Suppressor macrophage (primary cell): ENCODE results near the gene RIPK4.

Source experiments
- DNase-seq, 4 experiments: peaks; one replicate each; pipeline ENCODE4 v3.0.0-alpha.2; 2020 to 2022

The RIPK4 gene

GRCh38 chr21:41753006-41753898, 13.6 kb downstream of the RIPK4 start:
- no peak for DNase-seq

GRCh38 chr21:41752231-41752681, 14.6 kb downstream of the RIPK4 start:
- DNase-seq, result peak in 2 of 4 experiments; percentile 17 to 18

DNA sequence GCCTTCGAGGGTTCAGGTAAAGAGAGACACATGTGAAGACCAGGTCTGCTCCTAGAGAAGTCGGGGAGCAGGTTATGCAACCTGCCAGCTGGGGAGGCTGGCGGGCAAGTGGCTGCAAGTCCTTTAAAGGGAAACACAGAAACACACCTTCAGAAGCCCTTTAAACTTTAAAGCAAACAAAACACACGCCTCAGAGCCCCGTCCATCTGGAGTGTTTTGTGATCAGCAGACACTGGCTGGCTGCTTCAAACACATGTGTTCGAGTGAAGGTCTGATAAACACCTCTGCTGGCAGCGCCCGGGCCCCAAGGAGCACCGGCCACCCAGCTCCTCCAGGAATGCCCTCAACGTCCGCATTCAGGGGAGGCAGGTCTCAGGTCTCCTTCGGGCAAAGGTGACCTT, 15.2 kb downstream of the RIPK4 start:
- no peak for DNase-seq

DNA sequence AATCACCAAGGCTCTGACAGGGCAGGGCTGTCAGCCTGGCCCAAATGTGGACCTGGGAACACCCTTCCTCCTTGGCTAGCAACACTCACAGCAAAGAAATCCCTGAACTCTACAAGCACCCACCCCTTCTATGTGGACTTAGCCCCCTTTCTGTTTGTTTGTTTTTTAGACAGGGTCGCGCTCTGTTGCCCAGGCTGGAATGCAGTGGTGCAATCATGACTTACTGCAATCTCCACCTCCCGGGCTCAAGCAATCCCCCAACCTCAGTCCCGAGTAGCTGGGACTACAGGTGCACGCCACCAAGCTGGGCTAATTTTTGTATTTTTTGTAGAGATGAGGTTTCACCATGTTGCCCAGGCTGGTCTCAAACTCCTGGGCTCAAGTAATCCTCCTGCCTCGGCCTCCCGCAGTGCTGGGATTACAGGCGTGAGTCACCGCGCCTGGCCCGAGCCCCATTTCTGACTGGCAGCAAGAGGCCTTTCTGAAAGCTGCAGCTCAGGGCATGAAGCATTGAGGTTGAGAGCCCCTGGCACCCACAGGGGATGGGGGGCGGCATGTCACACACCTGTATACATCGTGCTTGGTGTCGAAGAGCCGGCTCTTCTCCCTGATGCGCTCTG, 16.2 kb downstream of the RIPK4 start:
- DNase-seq, result no peak

- no peak for DNase-seq
Measured at GRCh38 chr21:41750051-41750450, 16.8 kb downstream of the RIPK4 start.

DNA sequence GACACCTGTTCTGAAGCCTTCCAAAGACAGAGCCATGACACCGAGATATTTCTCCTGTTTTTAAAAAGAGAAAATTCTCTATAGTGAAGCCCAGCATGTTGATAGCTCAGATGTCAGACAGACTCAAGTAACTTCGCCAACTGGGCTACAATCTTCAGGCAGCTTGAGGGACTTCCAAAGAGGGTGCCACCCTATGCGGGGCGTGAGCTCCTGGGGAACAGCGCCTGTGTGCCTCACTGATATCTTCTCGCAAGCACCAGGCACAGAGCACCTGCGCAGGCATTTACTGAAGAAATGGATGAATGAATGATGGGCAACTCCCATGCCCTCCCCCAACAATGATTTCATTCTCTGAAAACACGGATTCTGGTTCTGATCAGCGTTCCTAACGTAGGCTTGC, 17.6 kb downstream of the RIPK4 start:
- DNase-seq, result no peak

- DNase-seq, result no peak
Measured at GRCh38 chr21:41747943-41748738, 18.7 kb downstream of the RIPK4 start.

DNA sequence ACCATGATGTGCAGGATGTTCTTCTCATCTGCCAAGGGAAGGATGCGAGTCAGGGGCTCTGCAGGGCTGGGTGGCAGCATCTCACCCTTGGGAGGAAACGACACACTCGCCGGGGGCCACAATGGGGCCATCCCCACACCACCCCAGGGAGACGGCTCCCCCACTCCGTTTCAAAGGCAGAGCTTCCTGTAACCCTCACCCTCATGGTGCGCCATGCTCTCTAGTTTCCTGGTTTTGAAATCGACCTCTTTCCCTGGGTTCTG, 20.2 kb downstream of the RIPK4 start:
- DNase-seq, result no peak

- no peak for DNase-seq
Measured at GRCh38 chr21:41745971-41746743, 20.7 kb downstream of the RIPK4 start.

GRCh38 chr21:41745026-41745820, 21.6 kb downstream of the RIPK4 start:
- DNase-seq, result no peak

DNA sequence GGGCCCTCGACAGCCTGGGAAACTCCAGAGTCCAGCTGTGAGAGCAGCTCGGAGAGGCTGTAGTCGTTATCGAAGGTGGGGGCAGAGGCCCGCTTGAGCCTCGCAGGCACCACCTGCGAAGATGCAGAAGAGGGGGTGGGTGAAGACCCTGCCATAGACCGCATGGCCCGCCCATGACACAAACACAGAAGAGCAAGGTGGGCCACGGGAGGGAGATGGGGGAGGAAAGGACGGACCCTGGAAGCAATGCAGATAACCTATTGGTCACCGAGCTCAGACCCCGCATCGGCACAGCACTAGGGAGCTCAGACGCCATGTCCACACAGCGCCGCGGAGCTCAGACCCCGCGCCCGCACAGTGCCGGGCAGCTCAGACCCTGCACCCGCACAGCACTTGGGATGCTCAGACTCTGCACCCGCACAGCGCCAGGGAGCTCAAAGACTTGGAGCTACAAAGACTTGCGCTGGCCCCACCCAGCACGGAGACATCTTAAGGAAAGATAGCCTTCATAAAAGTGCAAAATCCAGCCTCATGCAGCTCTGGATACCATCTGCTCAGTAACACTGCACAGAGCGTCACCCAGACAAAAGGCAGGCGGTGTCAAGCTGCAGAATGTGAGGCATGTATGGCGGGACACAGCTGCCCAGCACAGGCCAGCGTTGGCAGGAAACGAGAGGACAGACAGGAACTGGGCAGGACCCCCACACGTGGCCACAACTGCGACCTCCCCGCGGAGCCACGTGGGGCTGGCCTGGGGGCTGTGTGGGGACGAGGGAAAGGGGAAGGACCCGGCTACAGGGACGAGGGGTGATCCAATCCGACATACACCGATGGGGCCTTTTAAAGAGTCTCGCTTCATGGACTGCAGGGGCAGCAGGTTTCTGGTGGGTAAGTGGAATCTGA, 22.6 kb downstream of the RIPK4 start:
- DNase-seq, result no peak

- DNase-seq, result no peak
Measured at GRCh38 chr21:41743321-41744027, 23.4 kb downstream of the RIPK4 start.

- DNase-seq, result no peak
Measured at GRCh38 chr21:41742073-41742875, 24.6 kb downstream of the RIPK4 start.

- no peak for DNase-seq
Measured at GRCh38 chr21:41741253-41742072, 25.4 kb downstream of the RIPK4 start.

- no peak for DNase-seq
Measured at GRCh38 chr21:41740604-41741252, 26.1 kb downstream of the RIPK4 start.

DNA sequence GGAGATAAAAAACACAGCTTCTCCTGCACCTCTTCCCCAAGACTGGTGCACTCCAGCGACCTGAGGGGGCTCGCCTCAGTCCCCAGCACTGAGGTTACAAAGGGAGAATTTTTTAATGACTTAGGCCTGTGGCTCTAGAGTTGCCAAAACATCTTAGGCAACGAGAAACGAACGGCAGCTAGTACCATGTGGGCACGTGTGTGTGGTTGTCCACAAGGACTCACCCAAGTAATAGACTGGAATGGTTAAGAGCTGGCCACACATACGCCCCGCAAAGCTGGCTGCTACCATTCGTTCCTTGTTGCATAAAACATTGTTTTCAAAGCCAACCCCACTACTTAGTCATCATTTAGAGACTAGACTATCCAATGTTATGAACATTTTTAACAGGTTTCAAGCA, 26.9 kb downstream of the RIPK4 start:
- DNase-seq, result no peak

DNA sequence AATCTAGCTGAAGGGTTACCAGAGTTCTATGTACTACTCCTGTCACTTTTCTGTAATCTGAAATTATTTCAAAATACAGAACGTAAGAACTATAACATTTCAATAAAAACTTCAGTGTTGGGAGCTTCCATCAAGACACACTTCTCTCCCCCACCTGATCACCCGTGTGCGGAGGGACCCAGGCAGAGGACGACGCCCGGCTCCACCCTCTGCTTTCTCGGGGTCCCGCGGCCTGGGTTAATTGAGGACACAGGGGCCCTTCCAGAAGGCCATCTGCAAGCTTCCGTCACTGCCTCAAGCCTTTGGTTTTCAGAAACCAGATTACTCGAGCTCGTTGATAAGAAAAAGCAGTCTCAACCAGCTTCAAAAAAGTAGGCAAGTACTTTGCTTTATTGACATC, 27.8 kb downstream of the RIPK4 start:
- no peak for DNase-seq
